Measurements from ENCODE around the gene LHX3.
A peak's percentile ranks its signal among the peaks of the same experiment; 100 is the strongest.

The LHX3 gene

GRCh38 chr9:136177224-136177623 is 27.7 kb downstream of the LHX3 start:
- DNase-seq (ENCODE audit: low spot score) = no peak

- DNase-seq (ENCODE audit: low spot score) = no peak
These were observed 29.2 kb downstream of the LHX3 start for GRCh38 chr9:136175616-136176197.

DNA sequence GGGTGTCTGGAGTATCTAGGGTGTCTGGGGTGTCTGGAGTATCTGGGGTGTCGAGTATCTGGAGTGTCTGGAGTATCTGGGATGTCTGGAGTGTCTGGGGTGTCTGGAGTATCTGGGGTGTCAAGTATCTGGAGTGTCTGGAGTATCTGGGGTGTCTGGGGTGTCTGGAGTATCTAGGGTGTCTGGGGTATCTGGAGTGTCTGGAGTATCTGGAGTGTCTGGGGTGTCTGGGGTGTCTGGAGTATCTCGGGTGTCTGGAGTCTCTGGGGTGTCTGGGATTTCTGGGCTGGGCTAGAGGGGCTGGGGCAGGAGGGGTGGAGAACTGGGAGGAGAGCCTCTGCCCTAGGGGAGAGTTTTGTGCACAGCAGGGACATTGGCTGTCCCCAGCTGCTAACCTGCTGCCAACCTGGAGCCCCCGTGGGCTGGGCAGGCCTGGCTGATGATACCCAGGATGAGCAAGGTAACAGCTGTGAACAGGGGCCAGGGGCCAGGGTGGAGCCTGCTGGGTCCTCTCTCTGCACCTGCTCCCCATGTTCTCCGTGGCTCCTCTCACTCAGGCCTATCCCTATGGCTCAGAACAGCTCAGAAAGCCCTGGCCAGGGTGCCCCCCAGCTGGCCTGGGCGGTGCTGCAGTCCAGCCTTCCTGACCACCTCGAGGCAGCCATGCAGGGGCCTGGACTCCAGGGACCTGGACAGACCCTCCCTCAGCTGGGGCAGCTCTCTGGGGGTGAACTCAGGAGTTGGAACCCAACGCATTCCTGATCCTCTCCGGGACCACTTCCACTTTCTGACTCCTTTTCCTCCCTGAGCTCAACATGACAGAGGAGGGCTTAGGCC is 29.9 kb downstream of the LHX3 start:
- DNase-seq (ENCODE audit: low spot score) = no peak

GRCh38 chr9:136173648-136174290 is 31.2 kb downstream of the LHX3 start:
- no peak for DNase-seq (ENCODE audit: low spot score)

DNA sequence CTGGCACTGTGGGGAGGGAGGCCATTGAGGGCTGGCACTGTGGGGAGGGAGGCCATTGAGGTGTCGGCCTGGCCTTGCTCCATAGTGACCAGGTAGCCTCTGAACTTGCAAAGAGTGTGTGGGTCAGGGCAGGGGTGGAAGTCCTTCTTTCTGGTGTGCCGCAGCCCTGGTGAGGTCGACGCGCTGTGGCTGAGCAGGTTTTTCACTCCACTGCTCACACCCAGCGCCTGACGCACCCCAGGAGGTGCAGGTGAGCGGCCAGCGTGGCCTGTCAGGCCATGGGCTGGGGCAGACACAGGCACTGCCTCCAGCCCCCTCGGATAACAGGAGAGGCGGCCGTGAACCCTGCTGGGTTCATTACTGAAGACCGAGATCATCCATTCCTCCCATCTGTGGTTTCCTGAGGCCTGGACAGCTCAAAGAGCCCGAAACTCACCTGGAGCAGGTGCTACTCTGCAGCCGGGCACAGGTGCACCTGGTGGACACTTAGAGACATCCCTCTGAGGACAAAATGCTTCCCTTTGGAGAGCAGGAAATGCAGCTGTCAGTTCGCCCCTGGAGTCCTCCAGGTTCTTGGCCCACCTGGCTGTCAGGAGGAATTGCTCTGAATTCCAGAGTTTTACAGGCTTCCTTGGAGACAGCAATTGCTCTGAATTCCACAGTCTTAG is 32.4 kb downstream of the LHX3 start:
- DNase-seq (ENCODE audit: low spot score) = no peak

DNA sequence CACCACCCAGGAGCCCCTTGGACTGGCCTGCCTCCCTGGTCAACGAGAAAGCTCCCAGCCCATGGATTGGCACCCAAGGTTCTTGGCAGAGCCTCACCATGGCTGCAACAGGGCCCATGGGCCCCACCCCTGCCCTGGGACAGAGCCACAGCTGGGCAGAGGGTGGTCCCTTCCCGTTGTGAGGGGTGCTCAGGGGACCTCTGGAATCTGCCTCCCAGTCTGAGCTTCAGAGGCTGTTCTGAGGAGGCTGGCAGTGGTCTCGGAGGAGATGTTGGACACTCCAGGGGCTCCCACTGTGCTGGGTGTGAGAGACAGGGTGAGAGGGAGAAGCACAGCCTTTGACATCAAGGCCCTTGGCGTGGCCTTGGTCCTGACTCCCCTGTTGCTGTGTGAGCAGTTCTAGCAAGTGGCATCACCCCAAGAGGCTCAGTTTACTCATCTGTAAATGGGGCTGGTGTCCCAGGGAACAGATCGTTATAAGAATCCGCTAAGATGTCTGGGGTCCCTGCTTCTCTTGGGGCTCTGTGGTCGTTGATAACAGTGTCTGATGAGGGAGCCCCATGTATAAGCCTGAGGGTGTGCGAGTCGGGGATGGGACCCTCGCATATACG is 33.0 kb downstream of the LHX3 start:
- no peak for DNase-seq (ENCODE audit: low spot score)

GRCh38 chr9:136171009-136171800 is 33.7 kb downstream of the LHX3 start:
- DNase-seq (ENCODE audit: low spot score) = no peak

- peak; percentile 69 for DNase-seq (ENCODE audit: low spot score)
These were observed 34.7 kb downstream of the LHX3 start for GRCh38 chr9:136170006-136170901.

DNA sequence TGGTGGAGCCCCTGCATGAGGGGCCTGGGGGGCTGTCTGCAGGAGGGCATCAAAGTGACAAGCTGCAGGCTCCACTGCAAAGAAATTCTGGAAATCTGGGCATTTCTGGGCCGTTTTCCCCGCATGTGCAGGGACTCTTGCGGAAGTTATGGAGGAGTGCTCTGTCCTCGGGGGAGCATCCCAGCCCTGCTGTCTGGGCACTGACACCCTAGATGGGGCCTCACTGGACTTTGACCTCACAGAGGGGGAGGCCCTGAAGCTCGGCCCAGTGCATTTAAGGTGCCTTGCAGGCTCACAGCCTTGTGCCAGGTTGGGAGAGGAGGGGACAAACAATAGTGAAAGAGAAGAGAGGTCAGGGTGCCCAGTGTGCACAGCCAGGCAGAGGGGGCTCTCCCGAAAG is 35.4 kb downstream of the LHX3 start:
- DNase-seq (ENCODE audit: low spot score) = no peak

DNA sequence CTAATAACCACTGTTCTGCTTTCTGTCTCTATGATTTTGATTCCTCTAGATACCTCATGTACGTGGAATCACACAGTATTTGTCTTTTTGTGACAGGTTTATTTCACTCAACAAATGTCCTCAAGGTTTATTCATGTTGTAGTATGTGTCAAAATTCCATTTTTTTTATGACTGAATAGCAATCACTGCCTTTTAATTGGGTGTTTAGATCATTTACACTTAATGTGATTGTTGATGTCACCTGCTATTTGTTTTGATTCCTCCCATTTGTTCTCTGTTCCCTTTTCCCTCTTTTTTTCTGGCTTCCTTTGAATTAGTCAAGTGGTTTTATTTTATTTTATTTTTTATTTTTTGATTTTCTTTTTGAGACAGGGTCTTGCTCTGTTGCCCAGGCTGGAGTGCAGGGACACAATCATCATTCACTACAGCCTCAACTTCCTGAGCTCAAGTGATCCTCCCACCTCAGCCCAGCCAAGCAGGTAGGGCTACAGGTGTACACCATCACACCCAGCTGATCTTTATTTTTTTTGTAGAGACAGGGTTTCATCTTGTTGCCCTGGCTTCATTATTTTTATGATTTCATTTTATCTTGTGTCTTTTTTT is 41.6 kb downstream of the LHX3 start:
- DNase-seq (ENCODE audit: low spot score) = no peak

DNA sequence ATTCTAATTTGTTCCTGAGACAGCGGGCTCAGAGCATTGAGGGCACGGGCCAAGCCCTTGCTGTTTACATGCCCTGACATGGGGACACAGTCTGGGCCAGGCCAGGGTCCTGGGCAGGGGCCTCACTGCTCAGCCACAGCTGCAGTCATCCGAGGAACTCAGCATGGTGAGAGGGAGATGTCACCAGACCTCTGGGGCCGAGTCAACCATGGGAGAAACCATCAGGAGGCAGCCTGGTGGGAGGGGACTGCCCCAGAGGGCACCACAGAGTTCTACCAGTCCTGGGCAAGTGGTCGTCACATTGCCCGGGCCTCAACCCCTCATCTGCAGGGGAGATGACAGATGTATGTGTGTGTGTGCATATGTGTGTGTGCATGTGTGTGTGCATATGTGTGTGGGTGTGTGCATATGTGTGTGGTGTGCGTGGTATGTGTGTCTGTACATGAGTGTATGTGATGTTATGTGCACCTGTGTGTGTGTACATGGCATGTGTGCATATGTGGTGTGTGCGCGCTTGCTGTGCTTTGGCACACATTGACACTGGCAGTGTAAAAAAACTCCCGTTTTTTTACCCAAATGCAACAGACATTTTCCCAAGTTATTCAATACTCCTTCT is 43.8 kb downstream of the LHX3 start:
- no peak for DNase-seq (ENCODE audit: low spot score)

- no peak for DNase-seq (ENCODE audit: low spot score)
These were observed 44.5 kb downstream of the LHX3 start for GRCh38 chr9:136160381-136160841.

DNA sequence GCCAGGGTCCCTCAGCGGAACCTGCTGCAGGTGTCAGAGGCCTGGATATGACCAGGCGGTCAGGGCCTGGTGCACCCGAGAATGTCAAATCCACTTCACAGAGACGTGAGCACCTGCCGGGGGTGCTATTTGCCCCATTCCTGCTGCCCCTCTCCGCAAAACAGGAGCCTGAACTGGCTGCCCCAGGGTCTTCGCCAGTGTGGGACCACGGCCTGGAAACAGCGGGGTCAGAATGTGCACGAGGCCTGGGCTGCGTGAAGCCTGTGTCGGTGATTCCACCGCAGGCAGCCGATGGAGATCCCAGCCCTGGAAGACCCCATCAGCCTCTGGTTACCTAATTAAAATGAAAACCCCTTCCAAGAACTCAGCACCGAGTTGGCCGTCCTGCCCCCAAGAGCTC is 45.1 kb downstream of the LHX3 start:
- no peak for DNase-seq (ENCODE audit: low spot score)

- no peak for DNase-seq (ENCODE audit: low spot score)
These were observed 47.3 kb downstream of the LHX3 start for GRCh38 chr9:136157477-136158265.

- DNase-seq (ENCODE audit: low spot score) = no peak
These were observed 48.5 kb downstream of the LHX3 start for GRCh38 chr9:136156209-136157120.

DNA sequence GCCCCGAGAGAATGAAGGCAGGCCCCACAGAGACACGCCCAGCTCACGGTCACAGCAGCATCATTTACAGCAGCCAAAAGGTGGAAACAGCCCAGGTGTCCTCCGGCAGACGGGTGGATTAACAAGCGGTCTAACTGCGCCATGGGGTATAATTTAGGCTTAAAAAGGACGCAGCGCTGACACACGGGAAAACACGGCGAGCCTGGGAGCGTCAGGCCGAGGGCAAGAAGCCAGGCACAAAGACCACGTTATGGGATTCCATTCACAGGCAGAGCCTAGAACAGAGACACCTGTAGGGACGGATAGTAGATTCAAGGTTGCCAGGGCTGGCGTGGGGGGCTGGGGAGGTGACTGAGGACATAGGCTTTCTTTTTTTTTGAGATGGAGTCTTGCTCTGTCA is 49.4 kb downstream of the LHX3 start:
- no peak for DNase-seq (ENCODE audit: low spot score)

DNA sequence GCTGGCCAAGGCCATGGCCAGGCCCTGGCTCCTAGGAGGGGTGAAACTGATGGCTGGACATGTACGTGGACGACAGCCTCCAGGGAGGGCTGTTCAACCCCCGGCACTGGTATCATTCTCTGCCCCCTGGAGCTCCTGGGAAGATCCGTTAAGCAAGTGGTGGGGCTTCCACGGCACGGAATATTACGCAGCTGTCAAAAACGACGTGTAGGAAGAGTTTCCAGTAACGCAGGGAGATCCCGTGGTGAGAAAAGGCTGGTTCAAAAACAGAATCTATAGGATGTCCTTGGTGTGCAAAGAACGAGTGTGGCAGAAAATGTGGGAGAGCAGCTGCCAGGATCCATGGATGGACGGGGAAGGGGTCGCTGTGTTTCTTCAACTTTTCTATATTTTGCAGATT is 50.0 kb downstream of the LHX3 start:
- DNase-seq (ENCODE audit: low spot score) = no peak

Data from hematopoietic multipotent progenitor cell treated with erythropoietin and hydrocortisone succinate and interleukin-3 and kit ligand, for 15 days (in vitro differentiated cells).